ENCODE data around the gene BTBD9.

Gene BTBD9

DNA sequence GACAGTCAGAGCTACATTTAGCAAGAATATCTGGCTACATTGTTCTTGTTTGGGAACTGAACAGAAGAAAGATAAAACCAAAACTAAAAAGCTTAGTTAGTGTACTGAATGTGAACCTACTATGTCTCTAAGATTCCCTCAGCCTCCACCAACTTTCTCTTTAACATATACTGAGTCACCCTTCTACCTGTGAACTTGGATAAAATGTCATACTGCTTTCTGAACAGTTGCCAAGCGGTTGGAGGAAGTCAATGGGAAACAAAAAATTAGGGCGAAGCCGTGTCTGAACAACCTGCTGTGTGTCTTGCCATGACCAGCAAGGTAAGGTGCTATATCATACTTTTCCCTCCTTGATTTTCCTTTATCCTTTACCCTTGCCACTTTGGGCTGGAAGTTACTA, 243.5 kb downstream of the BTBD9 start:
- Histone ChIP-seq H3K4me3 (ENCODE audit: low read depth in 1 of 2, low read length in 2 of 2) (no peak overlapping the region), H3K4me1 (ENCODE audit: insufficient read depth, low read length) (no peaks in the 10 kb centered on the region), H2AFZ (ENCODE audit: low read depth, low read length) (no peak overlapping the region), H3K36me3 (ENCODE audit: insufficient read depth, low read length) (no peaks in the 10 kb centered on the region), H3K27me3 (ENCODE audit: insufficient read depth, low read length, poor library complexity) (no peaks in the 10 kb centered on the region), H3K4me2 (ENCODE audit: insufficient read depth, low read length) (no peak overlapping the region), H3K9ac (ENCODE audit: low read depth, low read length) (no peak overlapping the region), H3K27ac (ENCODE audit: low read length) (no peak overlapping the region), H4K20me1 (ENCODE audit: insufficient read depth, low read length) (no peaks in the 10 kb centered on the region), H3K79me2 (ENCODE audit: insufficient read depth, low read length) (no peaks in the 10 kb centered on the region), H3K9me3 (ENCODE audit: insufficient read depth, low read length, severe bottlenecking) (no peaks in the 10 kb centered on the region)
- TF ChIP-seq CTCF (IDR thresholded peaks at IDR 0.05; ENCODE audit: borderline replicate concordance, extremely low read depth, low read length, poor library complexity, severe bottlenecking) (no peak), EZH2 (IDR thresholded peaks at IDR 0.05; ENCODE audit: borderline replicate concordance, low read depth, low read length, severe bottlenecking) (no peak)
- DNase-seq, result no peak
- no peak for ATAC-seq (ENCODE audit: insufficient read depth, low read depth)

DNA sequence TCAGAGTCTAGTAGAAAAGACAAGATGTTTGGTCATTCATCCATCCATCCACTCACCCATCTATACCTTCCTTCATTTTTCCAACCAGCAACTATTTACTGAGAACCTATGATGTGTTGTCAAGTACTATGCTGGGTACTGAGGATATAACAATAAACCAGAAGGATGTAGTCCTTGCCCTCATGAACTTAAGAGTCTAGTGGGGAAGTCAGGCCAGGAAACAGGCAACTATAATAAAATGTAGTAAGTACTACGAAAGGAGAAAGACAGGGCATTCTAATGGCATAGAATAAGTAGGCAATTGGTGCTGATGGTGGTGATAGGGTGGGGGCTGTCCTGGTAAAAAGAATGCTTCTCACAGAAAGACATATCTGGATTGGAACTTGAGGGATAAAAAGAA, 245.7 kb downstream of the BTBD9 start:
- ATAC-seq (ENCODE audit: insufficient read depth, low read depth), result no peak
- Histone ChIP-seq H3K79me2 (ENCODE audit: insufficient read depth, low read length) (no peaks in the 10 kb centered on the region), H3K27me3 (ENCODE audit: insufficient read depth, low read length, poor library complexity) (no peaks in the 10 kb centered on the region), H2AFZ (ENCODE audit: low read depth, low read length) (no peak overlapping the region), H3K36me3 (ENCODE audit: insufficient read depth, low read length) (no peaks in the 10 kb centered on the region), H3K4me3 (ENCODE audit: low read depth in 1 of 2, low read length in 2 of 2) (no peak overlapping the region), H3K4me2 (ENCODE audit: insufficient read depth, low read length) (no peak overlapping the region), H4K20me1 (ENCODE audit: insufficient read depth, low read length) (no peaks in the 10 kb centered on the region), H3K4me1 (ENCODE audit: insufficient read depth, low read length) (no peaks in the 10 kb centered on the region), H3K27ac (ENCODE audit: low read length) (no peak overlapping the region), H3K9ac (ENCODE audit: low read depth, low read length) (no peak overlapping the region), H3K9me3 (ENCODE audit: insufficient read depth, low read length, severe bottlenecking) (no peaks in the 10 kb centered on the region)
- TF ChIP-seq CTCF (IDR thresholded peaks at IDR 0.05; ENCODE audit: borderline replicate concordance, extremely low read depth, low read length, poor library complexity, severe bottlenecking) (no peak), EZH2 (IDR thresholded peaks at IDR 0.05; ENCODE audit: borderline replicate concordance, low read depth, low read length, severe bottlenecking) (no peak)
- DNase-seq, result no peak

DNA sequence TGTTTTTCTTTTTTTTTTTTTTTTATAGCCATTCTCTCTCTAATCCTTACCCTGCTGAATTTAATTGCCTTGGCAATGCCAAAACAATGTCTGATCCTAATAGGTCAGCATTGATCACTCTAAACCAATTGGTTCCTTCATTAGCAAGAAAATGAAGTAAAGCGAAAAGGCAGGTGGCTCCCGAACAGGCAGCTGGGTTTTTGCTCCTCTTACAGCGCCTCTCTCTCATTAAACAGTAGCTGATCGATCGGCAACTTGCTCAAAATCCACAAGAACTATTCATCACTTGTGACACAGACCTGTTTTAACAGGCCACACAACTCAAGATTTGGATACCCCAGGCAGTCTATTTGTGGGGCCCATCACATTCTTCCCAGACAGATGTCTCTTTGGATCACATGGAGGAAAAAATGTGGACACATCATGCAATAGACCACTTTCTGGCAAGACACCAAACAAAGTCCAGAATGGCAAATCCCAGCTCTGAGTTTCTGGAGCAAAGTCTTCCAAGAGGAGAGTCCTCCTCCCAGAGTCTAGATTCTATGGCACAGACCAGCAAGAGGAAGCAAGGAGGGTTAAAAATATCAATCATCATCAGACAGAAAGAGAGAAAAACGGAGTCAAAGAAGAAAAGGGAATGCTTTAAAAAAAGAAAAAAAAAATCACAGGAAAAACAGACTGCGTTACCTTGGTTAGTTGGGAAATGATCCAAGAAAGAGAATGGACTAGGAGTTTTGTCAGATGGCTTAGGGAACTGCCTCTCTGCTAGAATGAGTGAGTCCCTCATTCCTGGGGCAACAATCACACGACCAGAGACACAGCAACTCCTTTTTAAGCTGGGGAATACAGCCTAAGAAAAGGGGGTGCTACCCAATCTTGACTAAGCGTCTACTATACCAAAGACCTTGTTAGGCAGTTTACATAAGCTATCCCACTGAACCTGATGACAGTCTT, 247.8 kb downstream of the BTBD9 start:
- H3K4me1 ChIP-seq (ENCODE audit: insufficient read depth, low read length), result no peaks in the 10 kb centered on the region
- no peaks in the 10 kb centered on the region for H4K20me1 ChIP-seq (ENCODE audit: insufficient read depth, low read length)
- H3K9me3 ChIP-seq (ENCODE audit: insufficient read depth, low read length, severe bottlenecking), result no peaks in the 10 kb centered on the region
- no peak overlapping the region for H3K9ac ChIP-seq (ENCODE audit: low read depth, low read length)
- DNase-seq (no peak), ATAC-seq (ENCODE audit: insufficient read depth, low read depth) (no peak)
- no peak overlapping the region for H3K4me3 ChIP-seq (ENCODE audit: low read depth in 1 of 2, low read length in 2 of 2)
- H3K27me3 ChIP-seq (ENCODE audit: insufficient read depth, low read length, poor library complexity), result no peaks in the 10 kb centered on the region
- H3K4me2 ChIP-seq (ENCODE audit: insufficient read depth, low read length), result no peak overlapping the region
- no peak overlapping the region for H2AFZ ChIP-seq (ENCODE audit: low read depth, low read length)
- TF ChIP-seq CTCF (IDR thresholded peaks at IDR 0.05; ENCODE audit: borderline replicate concordance, extremely low read depth, low read length, poor library complexity, severe bottlenecking), result no peak
- TF ChIP-seq EZH2 (IDR thresholded peaks at IDR 0.05; ENCODE audit: borderline replicate concordance, low read depth, low read length, severe bottlenecking), result no peak
- H3K79me2 ChIP-seq (ENCODE audit: insufficient read depth, low read length), result no peaks in the 10 kb centered on the region
- no peak overlapping the region for H3K27ac ChIP-seq (ENCODE audit: low read length)
- H3K36me3 ChIP-seq (ENCODE audit: insufficient read depth, low read length), result no peaks in the 10 kb centered on the region

Measured in DND-41 (cell line).